Activated T-helper 1 cell treated with Interleukin-2 at 50 U/mL for 16 hours (primary cell): ENCODE results near the gene SYT6.
"Not testable (repeated sequence)": the region's sequence is repeated elsewhere in the genome, so short reads cannot be mapped to it uniquely, and the experiment has no call there.

Source experiments
- DNase-seq: peaks from one replicate; pipeline ENCODE4 v3.0.0-alpha.2; 2020; ENCODE audit warnings: low read depth

The SYT6 gene

DNA sequence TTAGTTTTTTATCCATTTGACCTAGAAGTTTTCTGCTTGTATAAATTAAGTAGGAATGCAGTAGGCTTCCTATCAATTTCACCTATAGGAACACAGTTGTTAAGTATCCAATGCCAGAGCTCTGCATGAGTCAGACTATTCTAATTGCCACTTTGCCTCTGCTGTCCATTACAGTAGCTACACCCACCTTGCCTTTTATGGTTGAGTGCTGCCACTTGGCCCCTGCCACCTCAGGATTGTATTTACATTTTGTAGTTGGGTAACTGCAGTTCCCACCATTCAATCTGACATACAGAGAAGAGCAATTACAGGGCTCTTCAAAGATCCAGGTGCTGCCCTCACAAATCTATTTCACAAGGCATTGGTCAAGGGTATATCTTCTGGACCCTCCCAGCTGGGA lies 83.9 kb downstream of the SYT6 start:
- DNase-seq = not testable (repeated sequence)

DNA sequence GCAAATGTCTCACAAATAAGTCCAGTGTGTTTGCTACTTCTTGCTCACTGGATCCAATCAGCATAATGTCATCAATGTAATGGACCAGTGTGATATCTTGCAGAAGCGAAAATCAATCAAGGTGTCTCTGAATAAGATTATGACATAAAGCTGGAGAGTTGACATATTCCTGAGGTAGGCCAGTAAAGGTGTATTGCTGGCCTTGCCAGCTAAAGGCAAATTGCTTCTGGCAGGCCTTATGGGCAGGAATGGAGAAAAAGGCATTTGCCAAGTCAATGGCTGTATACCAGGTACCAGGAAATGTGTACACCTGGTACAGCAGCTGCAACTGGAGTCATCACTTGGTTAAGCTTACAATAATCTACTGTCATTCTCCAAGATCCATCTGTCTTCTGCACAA lies 85.0 kb downstream of the SYT6 start:
- not testable (repeated sequence) for DNase-seq

GRCh38 chr1:114065671-114066070 lies 88.0 kb downstream of the SYT6 start:
- not testable (repeated sequence) for DNase-seq

- no peak for DNase-seq
These were observed 90.1 kb downstream of the SYT6 start for GRCh38 chr1:114063544-114063943.

DNA sequence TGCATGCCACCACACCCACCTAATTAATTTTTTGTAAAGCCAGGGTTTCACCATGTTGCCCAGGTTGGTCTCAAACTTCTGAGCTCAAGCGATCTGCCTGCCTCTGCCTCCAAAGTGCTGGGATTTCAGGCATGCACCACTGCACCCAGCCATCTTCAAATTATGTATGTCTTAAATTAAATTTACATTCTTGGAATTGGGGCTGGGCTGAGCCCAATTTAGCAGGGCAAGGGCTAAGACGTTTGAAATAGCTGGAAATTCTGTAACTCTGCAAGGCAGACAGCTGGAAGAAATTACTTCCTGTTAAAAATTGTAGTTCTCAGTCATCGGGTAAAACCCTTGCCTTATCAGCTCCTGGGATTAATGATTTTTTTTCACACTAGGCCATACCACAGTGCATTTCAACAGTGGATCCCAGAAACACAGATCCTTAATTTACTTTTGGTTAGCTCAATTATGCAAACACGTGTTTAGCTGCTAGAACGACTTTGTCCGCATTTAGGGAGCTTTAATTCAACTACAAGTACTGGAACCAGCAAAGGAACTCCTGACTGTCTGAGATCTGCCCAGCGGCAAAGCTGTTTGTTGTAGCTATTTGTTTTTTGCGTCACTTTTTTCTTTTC lies 91.1 kb downstream of the SYT6 start:
- DNase-seq = no peak

DNA sequence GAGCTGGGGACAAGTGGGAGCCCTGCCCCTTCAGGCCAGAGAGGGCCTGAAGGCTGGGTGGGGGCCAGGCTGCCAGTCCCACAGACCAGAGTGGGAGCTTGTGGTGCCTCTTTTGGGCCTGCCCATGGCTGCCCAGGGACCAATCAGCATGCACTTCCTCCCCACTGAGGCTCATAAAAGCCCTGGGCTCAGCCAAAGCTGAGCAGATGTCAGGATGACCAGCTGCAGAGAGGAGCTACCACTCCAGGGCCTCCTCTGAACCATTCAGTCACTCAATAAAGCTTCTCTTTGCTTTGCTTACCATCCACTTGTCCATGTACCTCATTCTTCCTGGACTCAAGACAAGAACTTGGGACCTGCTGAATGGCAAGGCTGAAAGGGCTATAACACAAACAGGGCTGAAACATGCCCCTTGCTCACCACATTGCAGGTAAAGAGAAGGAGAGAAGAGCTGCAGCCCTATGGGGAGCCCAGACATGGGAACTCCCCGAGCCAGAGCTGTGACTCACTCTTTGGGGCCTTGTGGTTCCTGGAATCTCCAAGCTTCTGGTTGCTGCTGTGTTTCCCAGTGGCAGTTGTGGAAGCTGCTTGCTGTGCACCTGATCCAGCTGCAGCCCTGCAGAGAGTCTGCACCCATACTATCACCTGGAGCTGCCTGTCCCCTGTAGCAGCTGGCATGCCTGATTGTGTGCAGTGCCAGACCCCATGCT lies 92.4 kb downstream of the SYT6 start:
- no peak for DNase-seq

DNA sequence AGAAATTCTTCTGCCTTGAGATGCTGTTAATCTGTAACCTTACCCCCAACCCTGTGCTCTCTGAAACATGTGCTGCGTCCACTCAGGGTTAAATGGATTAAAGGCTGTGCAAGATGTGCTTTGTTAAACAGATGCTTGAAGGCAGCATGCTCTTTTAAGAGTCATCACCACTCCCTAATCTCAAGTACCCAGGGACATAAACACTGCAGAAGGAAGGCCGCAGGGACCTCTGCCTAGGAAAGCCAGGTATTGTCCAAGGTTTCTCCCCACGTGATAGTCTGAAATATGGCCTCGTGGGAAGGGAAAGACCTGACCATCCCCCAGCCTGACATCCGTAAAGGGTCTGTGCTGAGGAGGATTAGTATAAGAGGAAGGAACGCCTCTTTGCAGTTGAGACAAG lies 95.4 kb downstream of the SYT6 start:
- not testable (repeated sequence) for DNase-seq

DNA sequence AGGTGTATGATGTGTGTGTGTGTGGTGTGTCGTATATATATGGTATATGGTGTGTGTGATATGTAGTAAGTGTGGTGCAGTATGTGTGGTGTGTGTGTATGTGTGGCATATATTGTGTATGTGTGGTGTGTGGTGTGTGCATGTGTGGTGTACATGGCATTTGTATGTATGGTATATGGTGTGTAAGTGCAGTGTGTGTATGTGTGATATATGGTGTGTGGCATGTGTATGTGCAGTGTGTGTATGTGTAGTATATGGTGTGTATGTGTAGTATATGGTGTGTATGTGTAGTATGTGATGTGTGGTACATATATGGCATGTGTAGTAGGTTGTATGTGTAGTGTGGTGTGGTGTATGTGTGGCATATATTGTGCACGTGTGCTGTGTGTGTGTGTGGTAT lies 99.5 kb downstream of the SYT6 start:
- DNase-seq = no peak

DNA sequence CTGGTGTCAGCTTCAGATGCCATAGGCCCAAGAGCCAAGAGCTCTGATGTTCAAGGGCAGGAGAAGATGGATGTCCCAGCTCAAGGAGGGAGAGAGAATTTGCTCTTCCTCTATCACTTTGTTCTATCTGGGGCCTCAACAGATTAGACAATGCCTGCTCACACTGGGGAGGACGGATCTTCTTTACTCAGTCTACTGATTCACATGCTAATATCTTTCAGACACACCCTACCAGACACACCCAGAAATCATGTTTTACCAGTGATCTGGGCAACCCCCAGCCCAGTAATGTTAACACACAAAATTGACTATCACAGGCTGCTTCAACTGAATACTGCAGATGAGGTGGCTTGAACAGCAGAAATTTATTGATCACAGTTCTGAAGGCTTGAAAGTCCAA lies 105.4 kb downstream of the SYT6 start:
- no peak for DNase-seq

DNA sequence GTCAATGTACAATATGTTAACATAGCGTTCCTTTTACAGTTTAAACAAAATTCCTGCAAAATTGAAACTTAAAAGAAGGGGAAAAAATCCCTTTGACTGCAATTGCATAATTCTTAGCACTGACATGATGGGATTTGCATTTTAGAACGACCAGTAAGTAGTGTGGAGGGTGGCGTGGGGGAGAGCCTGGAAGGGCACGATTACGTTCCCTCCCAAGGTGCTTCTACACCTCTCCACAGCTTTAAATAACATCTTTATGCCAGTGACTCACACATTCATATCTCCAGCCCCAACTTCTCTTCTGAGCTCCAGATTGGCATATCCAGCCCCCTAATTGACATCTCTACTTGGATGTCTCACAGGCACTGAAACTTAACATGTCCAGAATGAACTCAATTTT lies 110.1 kb downstream of the SYT6 start:
- no peak for DNase-seq

- DNase-seq = no peak
These were observed 110.6 kb downstream of the SYT6 start for GRCh38 chr1:114043054-114043453.

GRCh38 chr1:114040273-114041015 lies 113.2 kb downstream of the SYT6 start:
- no peak for DNase-seq
